Hair follicular keratinocyte (primary cell): Measurements from ENCODE around the gene C11orf58. TPM values are rescaled to one million over a fixed set of nuclear protein-coding genes. Genes with fewer than 3 reads are reported as not detected.

ENCODE experiments used
- total RNA-seq: library from RNA; depleted of rRNA; stranded (reverse); fragments of >200 nt; gene quantifications from 2 replicates; pipeline ENCODE4 v1.2.3, GENCODE V29; 2015

C11orf58 gene
- 108 and 112 TPM in 2 replicates for total RNA-seq

DNA sequence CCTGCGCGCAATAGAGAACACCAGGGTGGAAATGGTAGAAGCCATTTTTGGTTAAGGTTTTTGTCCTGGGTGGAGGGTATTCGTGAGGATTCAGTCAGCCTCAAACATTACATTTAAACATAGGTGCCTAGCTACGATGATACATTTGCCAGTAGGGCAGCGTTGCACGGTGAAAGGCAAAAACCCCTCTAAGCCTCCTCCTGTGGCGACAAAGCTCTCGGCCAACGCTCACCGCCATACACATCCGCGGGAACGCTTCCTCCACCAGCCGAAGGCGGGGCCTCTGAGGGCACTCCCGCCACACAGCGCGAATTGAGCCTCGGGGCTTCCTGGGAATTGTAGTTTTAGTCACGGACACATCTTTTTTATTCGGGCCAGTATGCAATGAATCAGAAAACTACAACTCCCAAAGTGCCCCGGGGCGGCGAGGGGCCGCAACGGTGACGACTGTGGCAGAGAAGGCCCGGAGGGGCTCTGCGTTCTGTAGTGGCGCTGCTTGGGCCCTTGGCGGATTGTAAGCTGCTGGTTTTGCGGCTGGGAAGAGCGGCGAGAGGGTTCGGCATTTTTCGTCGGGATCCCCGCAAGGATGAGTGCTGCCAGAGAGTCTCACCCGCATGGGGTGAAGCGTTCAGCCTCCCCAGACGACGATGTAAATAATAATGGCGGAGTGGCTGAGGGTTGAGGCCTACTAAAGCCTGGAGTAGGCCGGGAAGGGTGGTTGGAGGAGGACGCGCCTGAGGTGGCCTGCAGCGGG lies at the start of gene C11orf58:
TSS of gene C11orf58 (plus strand) at position 455 of the 754 bp plus-strand sequence. CDS start at position 587, 132 bp downstream.

